Measurements from ENCODE around the gene ARID1A. TPM values are rescaled to one million over a fixed set of nuclear protein-coding genes. Genes with fewer than 3 reads are reported as not detected.

ARID1A gene
- total RNA-seq, 1 donor from 2014 or later = 43.1 TPM

DNA sequence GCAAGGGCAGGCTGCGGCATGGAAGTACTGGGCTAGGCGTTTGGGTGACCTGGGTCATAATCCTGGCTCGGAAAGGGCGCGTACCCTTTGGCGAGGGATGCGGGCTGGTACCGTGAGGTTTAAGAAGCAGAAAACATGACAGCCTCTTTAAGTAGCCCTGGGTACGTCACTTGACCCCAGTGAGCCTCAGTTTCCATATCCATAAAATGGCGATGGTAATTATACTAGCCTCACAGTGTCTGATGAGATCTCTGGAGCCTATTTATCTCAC is 92.6 kb downstream of the ARID1A start:
- peaks cover 53% of the 10 kb centered on the region for H3F3A ChIP-seq (ENCODE audit: low read depth)
- peaks cover 11% of the 10 kb centered on the region for H3K79me2 ChIP-seq (ENCODE audit: low read depth)
- Mint-ChIP-seq H3K36me3 (no peaks in the 10 kb centered on the region), H3K4me3 (peak overlapping the region; percentile 96), H3K27ac (peak overlapping the region; percentile 17), H3K4me1 (peaks cover 57% of the 10 kb centered on the region), H3K9me3 (no peaks in the 10 kb centered on the region), H3K27me3 (ENCODE audit: insufficient read depth, low read depth) (peaks cover 7% of the 10 kb centered on the region)
- peaks cover 5% of the 10 kb centered on the region for H4K20me1 ChIP-seq (ENCODE audit: low read depth)
- H3K4me3 ChIP-seq = peak overlapping the region; percentile 61
- H3K4me1 ChIP-seq = peaks cover 29% of the 10 kb centered on the region
- TF ChIP-seq EZH2 (IDR thresholded peaks at IDR 0.05) (no peak), EZH2phosphoT487 (IDR thresholded peaks at IDR 0.05) (no peak)
- TF ChIP-seq, protein P1, sequence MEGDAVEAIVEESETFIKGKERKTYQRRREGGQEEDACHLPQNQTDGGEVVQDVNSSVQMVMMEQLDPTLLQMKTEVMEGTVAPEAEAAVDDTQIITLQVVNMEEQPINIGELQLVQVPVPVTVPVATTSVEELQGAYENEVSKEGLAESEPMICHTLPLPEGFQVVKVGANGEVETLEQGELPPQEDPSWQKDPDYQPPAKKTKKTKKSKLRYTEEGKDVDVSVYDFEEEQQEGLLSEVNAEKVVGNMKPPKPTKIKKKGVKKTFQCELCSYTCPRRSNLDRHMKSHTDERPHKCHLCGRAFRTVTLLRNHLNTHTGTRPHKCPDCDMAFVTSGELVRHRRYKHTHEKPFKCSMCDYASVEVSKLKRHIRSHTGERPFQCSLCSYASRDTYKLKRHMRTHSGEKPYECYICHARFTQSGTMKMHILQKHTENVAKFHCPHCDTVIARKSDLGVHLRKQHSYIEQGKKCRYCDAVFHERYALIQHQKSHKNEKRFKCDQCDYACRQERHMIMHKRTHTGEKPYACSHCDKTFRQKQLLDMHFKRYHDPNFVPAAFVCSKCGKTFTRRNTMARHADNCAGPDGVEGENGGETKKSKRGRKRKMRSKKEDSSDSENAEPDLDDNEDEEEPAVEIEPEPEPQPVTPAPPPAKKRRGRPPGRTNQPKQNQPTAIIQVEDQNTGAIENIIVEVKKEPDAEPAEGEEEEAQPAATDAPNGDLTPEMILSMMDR (IDR thresholded peaks at IDR 0.05) = no peak
- no peaks in the 10 kb centered on the region for H3K9me3 ChIP-seq (ENCODE audit: low read depth)
- peak overlapping the region; percentile 84 for H3K27ac ChIP-seq
- H3K27me3 ChIP-seq = no peaks in the 10 kb centered on the region
- peak overlapping the region; percentile 74 for H2AFZ ChIP-seq (replicated peaks)
- peak overlapping the region; percentile 61 for H3K9ac ChIP-seq
- no peaks in the 10 kb centered on the region for H3K36me3 ChIP-seq
- no peak for DNase-seq (ENCODE audit: low spot score)
- H3K4me2 ChIP-seq = peak overlapping the region; percentile 87

DNA sequence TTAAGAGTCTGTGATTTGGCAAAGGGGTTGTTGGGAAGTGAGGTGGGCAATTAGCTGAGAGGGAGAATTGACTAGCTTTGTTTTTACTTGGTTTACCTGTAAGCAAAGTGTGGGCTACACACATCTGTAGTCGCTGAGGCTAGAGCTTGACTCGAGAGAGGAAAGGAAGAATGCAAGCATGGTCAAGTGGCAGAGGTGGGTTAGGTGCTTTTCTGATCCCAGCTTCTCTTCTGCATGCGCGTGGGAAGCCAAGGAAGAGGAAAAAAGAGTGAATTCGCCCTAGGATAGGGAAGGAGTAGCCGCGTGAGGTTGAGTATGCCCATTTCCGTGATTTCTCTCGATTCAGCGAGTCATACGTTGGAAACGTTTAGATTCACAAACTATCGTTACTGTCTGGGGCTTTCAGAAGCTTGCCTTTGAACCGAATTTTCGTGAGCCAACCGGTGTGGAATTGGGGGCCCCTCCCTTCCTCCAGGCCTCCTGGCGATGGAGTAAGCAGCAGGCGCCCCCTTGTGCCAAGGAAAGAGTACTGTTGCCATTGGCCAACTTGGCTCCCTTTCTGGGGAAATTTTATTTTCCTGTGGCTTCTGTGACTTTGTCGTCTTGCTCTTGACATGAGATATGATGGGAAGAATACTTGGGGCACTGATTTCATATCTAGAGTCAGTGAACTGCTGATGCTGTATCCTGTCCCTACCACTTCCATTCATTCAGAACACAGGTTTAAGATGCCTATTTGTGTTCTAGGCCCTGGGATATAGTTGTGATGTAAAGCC is 93.2 kb downstream of the ARID1A start:
- Mint-ChIP-seq H3K27me3 (ENCODE audit: insufficient read depth, low read depth) (peaks cover 7% of the 10 kb centered on the region), H3K4me1 (peaks cover 51% of the 10 kb centered on the region), H3K36me3 (peaks cover 2% of the 10 kb centered on the region), H3K27ac (peak overlapping the region; percentile 17), H3K9me3 (no peaks in the 10 kb centered on the region), H3K4me3 (peak overlapping the region; percentile 96)
- Histone ChIP-seq H3K9ac (peak overlapping the region; percentile 61), H3K4me3 (peak overlapping the region; percentile 61), H4K20me1 (ENCODE audit: low read depth) (no peaks in the 10 kb centered on the region), H3F3A (ENCODE audit: low read depth) (peaks cover 47% of the 10 kb centered on the region), H3K9me3 (ENCODE audit: low read depth) (no peaks in the 10 kb centered on the region), H3K36me3 (no peaks in the 10 kb centered on the region), H3K27ac (no peak overlapping the region), H3K4me1 (peaks cover 25% of the 10 kb centered on the region), H2AFZ (replicated peaks) (no peak overlapping the region), H3K4me2 (peak overlapping the region; percentile 87), H3K27me3 (no peaks in the 10 kb centered on the region), H3K79me2 (ENCODE audit: low read depth) (peaks cover 11% of the 10 kb centered on the region)
- DNase-seq (ENCODE audit: low spot score) = peak; percentile 92
- no peak for TF ChIP-seq EZH2 (IDR thresholded peaks at IDR 0.05)
- TF ChIP-seq EZH2phosphoT487 (IDR thresholded peaks at IDR 0.05) = no peak
- TF ChIP-seq, protein P1 (IDR thresholded peaks at IDR 0.05) = peak; percentile 98

DNA sequence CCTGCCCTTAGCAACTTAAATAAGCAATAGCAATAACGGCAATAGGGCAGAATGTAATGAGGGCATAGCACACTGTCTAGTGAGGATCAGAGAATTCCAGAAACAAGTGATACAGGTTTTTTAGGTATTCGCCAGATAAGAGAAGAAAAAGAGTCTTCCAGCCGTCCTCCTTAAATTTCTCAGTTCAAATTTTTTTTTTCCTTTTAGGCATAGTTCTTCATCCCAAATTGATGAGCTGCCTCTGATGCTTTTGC is 93.7 kb downstream of the ARID1A start:
- H3K36me3 Mint-ChIP-seq = peaks cover 6% of the 10 kb centered on the region
- H3K27ac Mint-ChIP-seq = no peak overlapping the region
- peaks cover 11% of the 10 kb centered on the region for H3K79me2 ChIP-seq (ENCODE audit: low read depth)
- H3K4me1 Mint-ChIP-seq = peaks cover 47% of the 10 kb centered on the region
- H3K9ac ChIP-seq = no peak overlapping the region
- no peaks in the 10 kb centered on the region for H3K36me3 ChIP-seq
- H3F3A ChIP-seq (ENCODE audit: low read depth) = peaks cover 42% of the 10 kb centered on the region
- H3K4me2 ChIP-seq = no peak overlapping the region
- no peak overlapping the region for H3K4me3 ChIP-seq
- DNase-seq (ENCODE audit: low spot score) = no peak
- no peaks in the 10 kb centered on the region for H3K9me3 Mint-ChIP-seq
- H4K20me1 ChIP-seq (ENCODE audit: low read depth) = no peaks in the 10 kb centered on the region
- TF ChIP-seq EZH2phosphoT487 (IDR thresholded peaks at IDR 0.05) = no peak
- TF ChIP-seq EZH2 (IDR thresholded peaks at IDR 0.05) = no peak
- TF ChIP-seq, protein P1 (IDR thresholded peaks at IDR 0.05) = no peak
- H2AFZ ChIP-seq (replicated peaks) = no peak overlapping the region
- H3K27me3 Mint-ChIP-seq (ENCODE audit: insufficient read depth, low read depth) = peaks cover 7% of the 10 kb centered on the region
- H3K27ac ChIP-seq = no peak overlapping the region
- H3K4me1 ChIP-seq = peaks cover 25% of the 10 kb centered on the region
- no peak overlapping the region for H3K4me3 Mint-ChIP-seq
- no peaks in the 10 kb centered on the region for H3K9me3 ChIP-seq (ENCODE audit: low read depth)
- H3K27me3 ChIP-seq = no peaks in the 10 kb centered on the region

Measured in neural progenitor cell (in vitro differentiated cells).